GM13976 (cell line): ENCODE measurements around the gene KDM3B.
"Not testable (repeated sequence)": the region's sequence is repeated elsewhere in the genome, so short reads cannot be mapped to it uniquely, and the experiment has no call there.

Experiments used
- DNase-seq: peaks from one replicate; pipeline ENCODE4 v3.0.0; 2012; ENCODE audit warnings: low spot score
- in situ Hi-C: fragments of 300-500 bp; cut with MboI; formaldehyde crosslinking; loops from one replicate; pipeline ENCODE4 v1.12.0; 2022; ENCODE audit warnings: low sequenced_read_pairs, mixed read lengths, inconsistent platforms; ENCODE audit not compliant: unreplicated experiment
- TF ChIP-seq, protein P1 (sequence below): IDR thresholded peaks from 2 replicates; pipeline ENCODE4 v1.5.1; 2012; ENCODE audit warnings: borderline replicate concordance, mild to moderate bottlenecking; ENCODE audit not compliant: insufficient read depth; ENCODE audit errors: extremely low read depth, missing control alignments, control extremely low read depth

Gene KDM3B

DNA sequence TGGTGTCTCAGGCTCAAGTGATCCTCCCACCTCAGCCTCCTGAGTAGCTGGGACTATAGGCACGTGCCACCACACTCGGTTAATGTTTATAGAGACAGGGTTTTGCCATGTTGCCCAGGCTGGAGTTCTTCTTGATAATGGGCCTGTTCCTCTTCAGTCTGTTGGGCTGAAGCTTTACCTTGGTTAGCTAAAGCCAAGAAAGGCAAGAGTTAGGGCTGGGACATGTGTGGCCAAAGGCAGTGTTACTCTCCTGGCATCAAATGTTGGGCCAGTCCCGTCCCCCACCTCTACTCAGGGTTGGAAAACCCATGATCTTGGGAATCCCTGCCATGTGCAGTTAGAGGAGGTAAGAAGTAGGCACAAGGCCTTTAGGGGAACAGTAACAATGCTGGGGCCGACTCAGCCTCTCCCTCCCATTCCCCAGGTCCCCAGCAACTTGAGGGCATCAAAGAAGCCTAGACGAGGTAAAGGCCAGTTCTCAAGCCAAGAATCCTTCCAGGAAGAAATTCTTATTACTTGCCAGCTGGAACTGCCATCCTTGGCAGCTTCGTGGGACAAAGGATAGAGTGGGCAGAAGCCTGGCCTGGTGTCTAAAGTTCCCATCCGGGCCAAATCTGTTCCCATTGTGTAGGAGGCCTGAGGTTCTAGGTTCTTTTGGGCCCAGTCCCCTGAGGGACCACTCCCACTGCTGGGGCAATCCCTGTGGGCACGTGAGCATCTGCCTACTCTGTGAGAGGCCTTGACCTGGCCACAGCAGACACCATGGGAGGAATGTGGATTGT lies 117.2 kb downstream of the KDM3B start:
- DNase-seq, result no peak
- TF ChIP-seq, protein P1, sequence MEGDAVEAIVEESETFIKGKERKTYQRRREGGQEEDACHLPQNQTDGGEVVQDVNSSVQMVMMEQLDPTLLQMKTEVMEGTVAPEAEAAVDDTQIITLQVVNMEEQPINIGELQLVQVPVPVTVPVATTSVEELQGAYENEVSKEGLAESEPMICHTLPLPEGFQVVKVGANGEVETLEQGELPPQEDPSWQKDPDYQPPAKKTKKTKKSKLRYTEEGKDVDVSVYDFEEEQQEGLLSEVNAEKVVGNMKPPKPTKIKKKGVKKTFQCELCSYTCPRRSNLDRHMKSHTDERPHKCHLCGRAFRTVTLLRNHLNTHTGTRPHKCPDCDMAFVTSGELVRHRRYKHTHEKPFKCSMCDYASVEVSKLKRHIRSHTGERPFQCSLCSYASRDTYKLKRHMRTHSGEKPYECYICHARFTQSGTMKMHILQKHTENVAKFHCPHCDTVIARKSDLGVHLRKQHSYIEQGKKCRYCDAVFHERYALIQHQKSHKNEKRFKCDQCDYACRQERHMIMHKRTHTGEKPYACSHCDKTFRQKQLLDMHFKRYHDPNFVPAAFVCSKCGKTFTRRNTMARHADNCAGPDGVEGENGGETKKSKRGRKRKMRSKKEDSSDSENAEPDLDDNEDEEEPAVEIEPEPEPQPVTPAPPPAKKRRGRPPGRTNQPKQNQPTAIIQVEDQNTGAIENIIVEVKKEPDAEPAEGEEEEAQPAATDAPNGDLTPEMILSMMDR, result no peak
- in situ Hi-C loops, result no loop called here

GRCh38 chr5:138470322-138471051 lies 118.0 kb downstream of the KDM3B start:
- TF ChIP-seq, protein P1, result no peak
- DNase-seq, result no peak
- in situ Hi-C loops, result no loop called here

- in situ Hi-C loops, result no loop called here
- no peak for DNase-seq
- TF ChIP-seq, protein P1, result no peak
Observed at GRCh38 chr5:138471052-138471361, 118.5 kb downstream of the KDM3B start.

- in situ Hi-C loops, result no loop called here
- TF ChIP-seq, protein P1, result no peak
- no peak for DNase-seq
Observed at GRCh38 chr5:138472353-138472752, 119.9 kb downstream of the KDM3B start.

- in situ Hi-C loops, DNase-seq: not testable (repeated sequence)
Observed at GRCh38 chr5:138473151-138473550, 120.7 kb downstream of the KDM3B start.

GRCh38 chr5:138476918-138477317 lies 124.4 kb downstream of the KDM3B start:
- in situ Hi-C loops, result no loop called here
- no peak for DNase-seq
- TF ChIP-seq, protein P1, result no peak

GRCh38 chr5:138482638-138483037 lies 130.2 kb downstream of the KDM3B start:
- no peak for DNase-seq
- TF ChIP-seq, protein P1, result no peak
- in situ Hi-C loops, result no loop called here
